HK-2 (cell line): ENCODE data around the gene SETD3.

ENCODE experiments used
- DNase-seq: peaks from one replicate; pipeline ENCODE4 v3.0.0-alpha.2; 2018; ENCODE audit not compliant: unreplicated experiment

Gene SETD3

DNA sequence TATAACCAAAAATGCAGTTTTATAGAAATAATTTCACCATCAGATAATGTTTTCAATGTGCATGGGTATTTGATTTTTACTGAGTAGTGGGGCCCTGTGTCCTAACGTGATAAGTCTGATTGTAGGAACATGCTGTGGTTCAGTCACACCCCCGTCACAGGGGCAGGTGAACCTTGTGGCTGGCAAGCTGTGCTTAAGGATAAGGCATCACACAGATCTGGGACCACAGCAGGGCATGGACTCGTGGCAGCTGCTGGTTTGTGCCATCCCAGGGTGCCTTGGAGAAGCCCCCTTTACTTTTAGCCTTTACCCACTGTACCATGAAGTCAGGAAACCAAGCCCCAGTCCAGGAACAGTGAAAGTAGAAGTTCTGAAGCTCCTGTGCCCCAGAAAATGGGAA lies 17.2 kb upstream of the SETD3 start:
- DNase-seq, result no peak

DNA sequence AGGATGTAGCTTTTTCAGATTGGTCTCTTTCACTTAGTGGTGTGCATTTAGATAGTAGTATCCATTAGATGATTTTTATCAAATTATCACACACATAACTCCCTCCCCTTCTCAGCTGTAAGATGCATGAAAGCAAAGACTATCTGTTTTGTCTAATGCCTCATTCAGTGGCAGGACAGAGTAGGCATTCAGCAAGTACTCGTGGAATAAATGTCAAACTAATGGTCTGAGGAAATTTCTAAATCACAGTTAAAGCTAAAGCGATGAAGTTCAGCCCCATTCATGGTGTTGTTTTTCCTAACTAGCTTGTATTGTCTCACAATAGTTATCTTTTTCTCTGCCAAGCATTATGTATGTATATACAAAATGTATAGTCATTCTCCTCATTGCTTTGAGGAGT lies 16.7 kb upstream of the SETD3 start:
- no peak for DNase-seq

DNA sequence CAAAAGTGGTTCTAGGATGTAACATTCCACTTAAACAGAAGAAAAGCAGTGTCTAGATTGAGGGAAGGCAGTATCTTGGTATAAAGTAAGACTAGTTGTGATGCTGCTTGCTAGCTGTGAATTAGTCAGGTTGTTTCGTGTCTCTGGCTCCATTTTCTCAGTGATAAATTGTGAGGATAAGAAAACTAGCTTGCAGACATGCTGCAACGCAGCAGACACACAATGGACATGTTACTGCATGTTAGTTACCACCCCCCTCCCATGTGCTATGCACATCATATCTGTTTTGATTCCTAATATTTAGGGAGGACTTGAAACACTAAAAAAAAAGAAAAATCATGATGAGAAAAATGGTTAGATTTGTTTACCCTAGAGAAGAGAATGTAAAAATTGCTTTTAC lies 3.4 kb upstream of the SETD3 start:
- DNase-seq, result no peak

DNA sequence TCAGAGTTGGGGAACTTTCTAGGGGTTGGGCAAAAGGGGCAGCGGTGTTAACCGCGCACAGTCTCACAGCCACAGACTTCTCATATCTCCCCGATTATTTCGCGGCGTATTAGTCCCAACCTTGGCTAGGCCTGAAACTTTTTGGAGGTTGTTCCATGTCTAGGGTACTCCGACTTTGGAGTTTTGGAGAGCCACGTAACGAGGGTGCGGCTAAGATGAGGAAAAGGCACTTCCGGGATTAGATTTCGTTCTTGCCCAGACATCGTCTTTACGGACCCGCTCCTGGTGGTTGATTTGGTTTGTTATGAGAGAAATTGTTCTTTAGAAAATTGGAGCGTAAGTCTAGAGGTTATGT lies 1.1 kb upstream of the SETD3 start:
- peak; percentile 20 for DNase-seq

DNA sequence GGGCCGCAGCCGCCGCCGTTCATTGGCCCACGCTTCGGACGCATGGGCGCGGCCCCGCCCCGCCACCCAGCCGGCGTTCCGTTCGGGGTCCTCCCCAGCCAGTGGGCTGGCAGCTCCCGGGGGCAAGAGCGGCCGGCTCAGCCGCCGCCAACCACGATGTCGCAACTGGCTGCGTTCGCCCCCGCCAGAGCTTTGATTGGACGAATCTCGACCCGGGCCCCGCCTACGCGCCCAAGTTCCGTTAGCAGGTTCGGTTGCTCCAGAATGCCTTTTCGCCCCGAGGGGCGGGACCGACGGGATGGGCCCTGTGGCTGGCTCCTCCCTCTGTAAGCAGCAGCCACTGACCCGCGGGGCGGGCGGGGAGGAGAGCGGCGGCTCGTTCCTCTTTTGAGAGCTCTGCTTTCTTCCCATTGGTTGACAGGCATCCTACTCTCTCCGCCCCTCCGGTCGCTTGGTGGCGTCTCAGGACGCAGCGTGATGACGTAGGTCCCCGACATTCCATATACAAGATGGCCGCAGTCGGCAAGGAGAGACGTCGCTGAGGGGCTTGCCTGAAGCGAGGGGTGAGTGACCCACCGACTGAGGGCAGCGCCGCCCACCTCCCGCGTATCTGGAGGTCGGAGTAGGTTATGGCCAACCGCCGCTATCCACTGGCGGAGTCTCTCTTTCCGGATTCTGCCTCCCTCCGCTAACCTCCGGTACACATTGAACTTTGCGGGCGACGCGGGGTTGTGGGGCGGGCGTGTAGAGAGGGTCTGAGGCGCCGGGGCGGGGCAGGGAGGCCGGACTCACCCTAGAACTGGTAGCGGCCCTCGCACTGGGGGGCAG lies 472 bp upstream of the SETD3 start, which contains the start of gene CCNK:
Gene CCNK (plus strand): TSS at position 493 of the 828 bp plus-strand sequence. CDS start 11,269 bp downstream, outside the sequence.
- peak; percentile 100 for DNase-seq

DNA sequence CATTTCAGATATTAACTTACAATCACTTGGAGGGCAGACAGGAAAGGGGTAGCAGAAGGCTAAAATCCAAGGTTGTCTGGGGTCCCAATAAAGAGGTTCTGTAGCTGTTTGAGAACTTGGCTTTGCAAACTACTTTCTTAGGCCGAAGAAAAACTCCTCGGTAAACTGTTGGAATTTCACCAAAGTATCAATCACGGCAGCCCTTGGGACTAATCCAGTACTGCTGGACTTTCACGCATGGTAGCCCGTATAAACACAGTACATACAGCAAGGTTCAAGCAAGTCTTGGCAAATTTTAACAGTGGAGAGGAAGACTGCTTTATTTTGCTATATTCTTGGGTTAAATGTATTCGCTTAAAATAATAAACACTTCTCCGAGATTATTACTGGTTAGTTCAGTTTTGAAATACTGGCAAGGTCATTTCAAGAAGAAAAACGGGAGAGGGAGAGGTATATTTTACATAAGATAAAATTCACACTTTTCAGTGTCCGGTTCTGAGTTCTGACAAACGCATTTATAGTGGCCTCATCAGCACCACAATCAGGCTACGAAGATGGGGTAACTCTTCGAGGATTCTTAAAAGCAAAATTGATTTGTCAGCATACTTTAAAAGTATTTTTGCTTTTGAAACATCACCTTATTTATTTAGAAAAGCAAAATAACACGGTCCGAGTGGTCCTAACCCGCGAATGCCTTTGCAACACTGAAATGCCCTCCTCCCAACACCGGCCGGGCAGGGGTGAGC lies 1.3 kb downstream of the SETD3 start:
- no peak for DNase-seq

DNA sequence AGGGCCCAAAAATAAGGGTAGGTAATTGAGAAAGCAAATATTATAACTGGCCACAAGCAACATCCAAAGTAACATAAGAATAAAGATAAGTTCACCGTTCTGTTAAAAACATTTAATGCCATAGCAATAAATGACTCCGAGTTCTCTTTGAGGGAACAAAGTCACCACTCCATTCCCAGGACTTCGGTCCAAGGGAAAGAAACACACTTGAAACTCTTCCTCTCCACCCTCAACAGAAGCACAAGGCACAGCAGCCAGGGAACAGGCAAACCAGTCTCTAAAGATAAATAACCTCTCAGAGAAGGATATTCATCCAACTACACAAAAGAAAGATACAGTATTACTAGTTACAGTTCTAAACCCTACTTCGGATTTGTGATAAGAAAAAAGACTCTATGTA lies 2.5 kb downstream of the SETD3 start:
- no peak for DNase-seq

DNA sequence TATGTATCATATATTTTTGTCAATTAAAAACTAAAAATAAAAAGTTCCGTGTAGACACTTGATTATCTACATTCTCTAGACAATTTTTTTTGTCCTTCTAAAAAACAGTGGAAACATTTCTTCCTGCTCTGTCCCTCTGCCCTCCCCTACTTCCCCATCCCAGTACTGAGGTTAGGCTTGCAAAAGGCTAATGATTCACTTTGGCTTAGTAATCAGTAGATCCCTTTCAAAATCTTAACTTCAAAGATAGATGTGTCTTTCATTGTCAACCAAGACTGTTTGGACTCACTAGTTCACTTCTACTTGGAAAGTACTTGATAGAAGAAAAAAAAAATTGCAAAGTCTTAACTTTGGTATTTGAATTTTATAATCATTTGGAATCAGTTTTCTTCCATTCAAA lies 3.8 kb downstream of the SETD3 start:
- no peak for DNase-seq

DNA sequence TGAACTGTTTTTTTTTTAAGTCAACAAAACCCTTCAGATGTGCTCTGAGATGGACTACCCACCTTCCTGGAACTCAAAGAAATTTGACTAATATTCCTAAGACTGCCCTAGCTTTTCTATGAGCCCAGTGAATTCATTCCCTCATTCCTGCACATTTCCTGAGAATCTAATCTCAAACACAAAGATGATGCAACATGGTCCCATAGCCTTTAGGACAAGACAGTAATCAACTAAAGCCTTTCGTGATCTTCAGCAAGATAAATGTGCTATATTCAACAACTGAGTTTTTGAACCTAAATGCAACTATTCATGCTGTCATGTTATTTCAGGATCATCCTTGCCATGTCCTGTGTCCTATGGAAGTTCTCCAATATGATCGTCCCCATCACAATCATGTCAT lies 5.0 kb downstream of the SETD3 start:
- no peak for DNase-seq

DNA sequence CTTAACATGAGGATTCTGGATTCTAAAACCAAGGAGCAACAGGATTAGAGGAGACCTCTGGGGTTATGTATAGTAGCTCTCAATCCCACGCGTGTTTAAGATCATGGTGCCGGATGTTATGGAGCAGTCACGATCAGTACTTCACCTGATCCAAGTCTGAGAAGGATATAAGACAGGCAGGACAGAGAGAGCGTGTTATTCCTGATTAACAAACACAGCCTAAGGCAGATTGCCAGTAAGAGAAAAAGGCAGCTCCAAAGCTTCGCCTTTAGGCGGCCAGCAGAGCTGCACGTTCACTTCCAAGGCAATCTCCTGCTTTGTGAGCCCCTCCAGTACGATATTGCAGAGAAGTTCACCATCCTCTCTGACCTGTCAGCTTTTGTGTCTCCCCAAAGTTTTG lies 5.5 kb downstream of the SETD3 start:
- DNase-seq, result no peak

DNA sequence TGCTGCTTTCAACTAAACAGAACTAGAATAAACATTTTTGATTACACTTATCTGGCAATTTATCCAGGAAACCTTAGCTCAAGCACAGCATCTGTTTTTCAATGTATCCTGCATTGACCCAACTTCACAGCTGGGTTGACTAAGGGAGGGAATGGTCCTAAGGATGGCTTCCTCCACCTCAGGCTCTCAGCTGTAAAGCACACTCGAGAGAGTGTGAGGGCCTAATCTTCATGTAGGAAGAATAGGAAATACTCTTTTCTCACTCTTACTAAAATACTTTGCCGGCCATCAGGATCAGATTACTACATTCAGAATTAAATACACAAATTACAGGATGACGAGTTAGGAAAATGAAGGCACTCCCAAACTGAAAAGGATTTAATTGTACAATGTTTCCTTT lies 7.2 kb downstream of the SETD3 start:
- DNase-seq, result no peak

DNA sequence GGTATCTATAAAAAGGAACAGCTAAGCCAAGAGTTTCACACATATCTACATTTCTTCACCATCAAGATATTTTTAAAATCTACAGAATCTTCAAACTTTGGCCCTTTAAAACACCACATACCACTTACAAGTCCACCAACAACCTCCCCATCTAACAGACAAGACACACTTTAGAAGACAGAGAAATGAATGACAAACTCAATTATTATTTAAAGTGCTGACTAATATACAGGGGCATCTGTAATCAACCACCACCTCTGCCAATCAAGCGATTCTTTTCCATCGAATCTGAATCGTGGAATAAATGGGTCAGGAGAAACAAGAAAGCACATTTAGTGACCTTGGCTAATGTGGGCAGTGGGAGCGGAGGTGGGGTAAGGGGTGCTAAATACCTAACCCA lies 7.7 kb downstream of the SETD3 start:
- no peak for DNase-seq

DNA sequence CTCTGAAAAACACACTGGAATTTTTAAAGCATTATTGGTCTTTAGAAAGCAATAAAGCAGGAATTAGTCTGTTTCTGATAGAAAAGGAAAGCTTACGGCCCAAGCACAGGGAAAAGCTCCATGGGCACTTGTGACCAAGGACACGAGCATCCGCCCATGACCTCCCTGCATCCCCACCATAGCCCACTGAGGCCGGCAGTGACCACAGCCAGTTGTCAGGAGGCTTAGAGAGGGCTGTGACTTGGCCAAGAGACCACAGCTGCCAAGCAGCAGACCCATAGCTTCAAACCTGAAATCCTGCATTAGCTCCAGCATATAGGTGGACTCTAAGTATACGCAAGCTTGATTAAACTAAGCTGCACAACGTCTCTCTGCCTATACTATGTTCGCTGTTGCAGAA lies 8.9 kb downstream of the SETD3 start:
- no peak for DNase-seq

DNA sequence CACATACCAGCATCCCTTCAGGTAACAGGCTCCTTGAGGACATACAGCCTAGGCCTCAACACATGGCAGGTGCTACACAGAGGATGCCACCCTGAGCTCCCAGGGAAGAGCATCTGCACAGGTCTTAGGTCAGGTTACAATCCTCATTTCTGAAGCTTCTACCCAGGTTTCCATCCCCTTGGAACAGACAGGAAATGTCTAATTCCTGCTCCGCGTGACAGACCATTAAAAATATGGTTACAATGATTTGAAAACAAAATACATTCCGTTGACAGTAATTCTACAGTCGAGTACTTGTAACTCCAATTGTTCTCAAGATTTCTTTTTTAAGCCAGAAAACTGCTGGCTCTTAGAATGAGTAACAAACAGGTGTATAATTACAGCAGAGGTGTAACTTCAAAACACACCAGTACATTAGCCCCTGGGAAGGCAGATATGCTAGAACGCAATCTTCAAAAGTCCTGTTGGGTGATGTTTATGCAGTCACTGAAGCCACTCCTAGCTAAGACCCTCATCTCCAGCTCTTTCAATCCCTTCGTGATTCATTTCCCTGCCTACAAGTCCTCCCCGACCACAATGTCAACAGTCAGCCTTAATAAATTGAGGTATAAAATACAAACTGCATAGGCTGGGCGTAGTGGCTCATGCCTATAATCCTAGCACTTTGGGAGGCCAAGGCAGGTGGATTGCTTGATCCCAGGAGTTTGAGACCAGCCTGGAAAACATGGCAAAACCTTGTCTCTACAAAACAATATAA lies 11.6 kb downstream of the SETD3 start:
- DNase-seq, result no peak

DNA sequence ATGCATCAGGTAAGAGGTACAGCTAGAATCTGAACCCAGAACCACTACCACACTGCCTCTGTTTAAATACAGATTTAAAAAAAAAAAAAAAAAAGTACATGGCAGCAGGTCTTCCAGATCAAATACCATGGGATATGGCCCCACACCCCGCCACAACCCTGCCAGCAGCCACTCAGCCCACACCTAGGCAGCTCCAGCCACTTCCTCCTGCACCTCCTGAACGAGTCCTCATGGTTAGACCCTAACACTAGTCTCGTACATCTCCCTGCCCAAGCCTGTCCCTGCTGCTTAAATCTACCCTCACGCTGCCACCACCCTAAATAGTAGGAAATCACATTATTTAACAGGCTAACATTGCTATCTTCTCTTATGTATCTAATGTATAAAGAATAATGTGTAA lies 12.6 kb downstream of the SETD3 start:
- DNase-seq, result no peak

DNA sequence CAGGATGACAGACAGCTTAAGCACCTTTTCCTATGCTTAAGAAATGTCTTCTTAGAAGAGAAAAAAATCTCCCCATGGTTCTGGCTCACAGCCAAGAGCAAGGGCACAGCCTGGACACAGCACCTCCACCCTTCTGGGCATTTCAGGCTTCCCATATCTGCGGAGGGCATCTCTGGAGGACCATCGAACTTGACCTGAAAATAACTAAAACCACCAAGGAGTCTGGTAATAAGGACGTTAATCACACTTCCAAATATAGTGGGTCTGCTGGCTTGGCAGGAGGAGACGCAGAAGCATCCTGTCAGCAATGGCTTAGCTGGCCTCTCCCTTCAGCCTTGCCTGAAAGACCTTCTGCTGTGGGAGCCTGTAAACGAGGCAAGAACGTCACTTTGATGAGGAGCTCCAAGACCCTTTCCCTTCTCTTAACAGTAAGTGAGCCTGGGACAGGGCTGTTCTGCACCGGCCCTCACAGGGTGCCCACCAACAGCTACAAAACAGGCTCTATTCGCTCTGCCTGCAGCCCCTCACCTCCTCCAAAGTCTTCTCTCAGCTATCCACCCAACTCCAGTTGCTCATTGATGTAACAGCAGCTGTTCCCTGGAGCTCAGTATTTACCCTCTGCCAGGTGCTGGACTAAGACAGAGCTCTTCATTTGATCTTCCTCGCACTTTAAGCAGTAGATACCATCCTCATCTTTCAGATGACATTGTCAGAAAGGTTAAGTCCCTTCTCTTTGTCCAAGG lies 13.2 kb downstream of the SETD3 start:
- no peak for DNase-seq

DNA sequence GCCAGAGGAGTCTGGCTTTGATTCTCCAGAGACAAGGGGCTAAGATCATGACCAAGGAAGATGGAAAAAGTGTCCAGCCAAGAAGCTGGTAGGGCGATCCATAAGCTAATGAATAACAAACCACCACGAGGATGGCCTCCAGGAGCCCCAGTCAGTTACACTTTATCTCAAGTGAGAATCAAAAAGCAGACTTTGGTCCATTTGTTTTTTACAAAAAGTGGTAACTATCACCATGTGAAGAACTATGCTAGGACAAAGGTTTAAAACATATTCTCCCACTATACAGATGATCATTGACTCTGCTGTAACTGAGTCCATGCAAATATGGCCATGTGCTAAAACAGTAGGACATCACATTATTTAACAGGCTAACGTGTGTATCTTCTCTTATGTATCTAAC lies 13.9 kb downstream of the SETD3 start:
- DNase-seq, result no peak

DNA sequence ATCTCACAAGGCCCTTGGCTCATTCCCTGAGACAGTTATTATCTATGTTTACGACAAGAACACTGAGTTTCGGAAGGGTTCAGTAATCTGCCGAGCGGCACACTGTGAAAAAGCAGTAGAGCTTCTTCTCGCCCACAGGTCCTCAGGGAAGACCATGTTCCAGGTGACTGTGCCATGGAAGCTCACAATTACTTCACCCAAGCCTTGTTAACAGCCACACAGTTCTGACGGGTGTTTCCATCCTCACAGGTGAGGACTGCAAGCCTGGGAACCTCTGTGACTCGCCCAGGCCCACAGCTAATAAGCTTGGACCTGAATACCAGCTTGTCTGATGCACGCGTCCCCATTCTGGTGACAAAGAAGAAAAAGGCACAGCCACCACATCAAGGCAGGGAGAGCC lies 15.4 kb downstream of the SETD3 start:
- DNase-seq, result no peak

DNA sequence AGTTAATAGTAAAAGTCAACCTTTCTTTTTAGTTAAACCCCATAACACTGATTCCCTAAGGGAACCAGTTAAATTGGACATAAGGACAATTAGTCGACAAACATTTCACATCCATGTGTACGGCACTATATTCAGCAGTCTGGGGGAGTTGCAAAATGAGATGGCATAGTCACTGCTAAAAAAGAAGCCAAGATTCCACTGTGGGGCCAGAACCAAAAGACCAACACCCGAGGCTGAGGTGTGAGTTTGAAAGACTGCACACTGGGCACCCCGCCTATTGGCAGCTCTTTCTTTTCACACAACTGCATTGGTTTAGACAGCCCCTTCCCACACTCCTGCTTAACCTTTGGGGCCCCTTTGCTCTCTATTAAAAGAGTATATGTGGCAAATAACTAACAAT lies 16.7 kb downstream of the SETD3 start:
- DNase-seq, result no peak

DNA sequence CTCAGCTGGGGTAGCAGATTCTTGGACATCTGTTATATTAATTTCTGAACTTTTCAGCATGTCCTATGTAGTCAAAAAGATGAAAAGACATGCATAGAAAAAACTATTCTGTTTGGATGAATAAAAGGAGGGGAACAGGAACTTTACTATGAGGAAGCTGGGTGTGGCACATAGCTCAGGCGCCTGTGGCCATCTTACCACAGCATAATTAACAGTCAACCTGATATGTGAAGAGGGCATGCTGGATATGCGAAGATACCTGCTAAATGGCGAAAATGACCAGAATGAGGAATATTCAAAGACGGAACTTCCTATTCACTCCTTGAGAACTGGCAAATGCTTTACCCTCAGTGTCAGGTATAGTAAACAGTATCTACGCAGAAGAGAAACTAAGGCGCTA lies 18.4 kb downstream of the SETD3 start:
- no peak for DNase-seq

DNA sequence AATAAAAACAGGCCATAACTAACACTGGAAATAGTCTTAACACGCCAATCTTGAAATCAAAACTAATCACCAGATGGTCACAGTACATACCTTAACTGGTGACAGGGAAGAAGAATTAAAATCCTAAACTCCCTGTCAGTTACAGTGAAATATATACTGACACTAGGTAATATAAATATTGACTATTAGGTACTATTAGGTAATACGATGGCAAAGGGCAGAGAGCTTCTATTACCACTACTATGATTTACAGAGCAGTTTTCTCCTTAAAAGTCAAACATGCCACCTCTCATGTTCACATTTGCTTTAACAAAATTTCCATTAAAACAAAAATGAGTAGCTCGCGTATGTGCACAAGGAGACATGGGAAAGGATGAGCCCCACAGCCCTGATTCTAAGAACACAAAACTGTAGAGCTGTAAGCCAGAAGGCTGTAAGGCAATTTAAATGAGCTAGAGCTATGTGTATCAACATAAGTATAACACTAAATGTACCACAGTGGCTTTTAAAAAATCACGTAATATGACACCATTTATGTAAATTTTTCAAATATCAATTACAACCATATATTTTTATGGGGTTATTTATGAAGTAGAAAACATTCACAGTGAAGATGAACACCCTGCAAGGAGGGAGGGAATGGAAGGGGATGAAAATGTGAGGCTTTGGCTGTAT lies 19.1 kb downstream of the SETD3 start:
- DNase-seq, result no peak
